Activated T-cell treated with anti-CD3 and anti-CD28 coated beads, Interleukin-2, amount 50 U/mL, for 48 hours (primary cell): ENCODE data around the gene MYH9.

Experiments
- DNase-seq, 2 experiments: peaks; one replicate each; pipeline ENCODE4 v3.0.0-alpha.2; 2020

MYH9 gene

GRCh38 chr22:36344106-36344827 is 43.5 kb downstream of the MYH9 start:
- peak; percentile 82 for DNase-seq

GRCh38 chr22:36343720-36344105 is 44.1 kb downstream of the MYH9 start:
- no peak for DNase-seq

- no peak for DNase-seq
Observed at GRCh38 chr22:36343070-36343719, 44.6 kb downstream of the MYH9 start.

- DNase-seq, result no peak
Observed at GRCh38 chr22:36341640-36342041, 46.1 kb downstream of the MYH9 start.

- no peak for DNase-seq
Observed at GRCh38 chr22:36340621-36341020, 47.1 kb downstream of the MYH9 start.

GRCh38 chr22:36339171-36340065 is 48.3 kb downstream of the MYH9 start:
- peak in 1 of 2 experiments; percentile 67 for DNase-seq

- no peak for DNase-seq
Observed at GRCh38 chr22:36337365-36338130, 50.2 kb downstream of the MYH9 start.

GRCh38 chr22:36336246-36337182 is 51.3 kb downstream of the MYH9 start:
- no peak for DNase-seq

- DNase-seq, result no peak
Observed at GRCh38 chr22:36335621-36336020, 52.1 kb downstream of the MYH9 start.

- peak; percentile 63 to 64 for DNase-seq
Observed at GRCh38 chr22:36334821-36335603, 52.8 kb downstream of the MYH9 start.

- DNase-seq, result peak; percentile 70 to 72
Observed at GRCh38 chr22:36334081-36334820, 53.5 kb downstream of the MYH9 start.

GRCh38 chr22:36333644-36334043 is 54.1 kb downstream of the MYH9 start:
- no peak for DNase-seq

GRCh38 chr22:36332623-36333332 is 55.0 kb downstream of the MYH9 start:
- DNase-seq, result peak; percentile 74 to 76

GRCh38 chr22:36331912-36332622 is 55.7 kb downstream of the MYH9 start:
- peak; percentile 72 to 74 for DNase-seq

- DNase-seq, result peak; percentile 85 to 86
Observed at GRCh38 chr22:36331306-36331911, 56.4 kb downstream of the MYH9 start.

- DNase-seq, result no peak
Observed at GRCh38 chr22:36330655-36331305, 57.0 kb downstream of the MYH9 start.

- no peak for DNase-seq
Observed at GRCh38 chr22:36330127-36330526, 57.6 kb downstream of the MYH9 start.
